GM12878 (cell line): ENCODE results near the gene PLCB2. TPM values are rescaled to one million over a fixed set of nuclear protein-coding genes. Genes with fewer than 3 reads are reported as not detected.

Experiments
- ATAC-seq: fragments of 200-7000 bp; cut with Tn5 transposase; 3 replicates; pipeline ENCODE4 v1.9.1; 2020; ENCODE audit warnings: mild to moderate bottlenecking, moderate library complexity
- BruUV-seq: library from RNA; stranded (reverse); fragments of 400-500 nt; replicated peaks from 2 replicates; lab custom pipeline; 2021; lab: Mats Ljungman, UMichigan
- CTCF ChIA-PET: fragments of 300-600 bp; sonication (Branson Sonifier 250); formaldehyde crosslinking; extraction: SDS; loops from one replicate; lab custom pipeline; 2021; ENCODE audit warnings: inconsistent platforms; lab: Yijun Ruan, JAX
- POLR2A ChIA-PET: fragments of 350-600 bp; formaldehyde crosslinking; extraction: SDS; loops from one replicate; lab custom pipeline; 2021; ENCODE audit warnings: inconsistent platforms; lab: Charles Lee
- RAD21 ChIA-PET: fragments of 300-600 bp; sonication (Branson Sonifier 250); formaldehyde crosslinking; loops from one replicate; lab custom pipeline; 2023; ENCODE audit warnings: antibody characterized with exemption; ENCODE audit not compliant: unreplicated experiment; lab: Charles Lee
- SMC1A ChIA-PET: fragments of 300-600 bp; sonication (Branson Sonifier 250); formaldehyde crosslinking; loops from one replicate; lab custom pipeline; 2023; ENCODE audit not compliant: unreplicated experiment, uncharacterized antibody; lab: Charles Lee
- DNase-seq: peaks from one replicate; pipeline ENCODE4 v3.0.0-alpha.2; 2011; ENCODE audit warnings: low read depth, low spot score
- FAIRE-seq: peaks from 3 replicates; lab custom pipeline; 2011; peaks lifted over from hg19 to GRCh38; lab: Jason Lieb, UNC
- H2AFZ ChIP-seq: 2 replicates; pipeline ENCODE4 v1.6.0; 2011; ENCODE audit warnings: low read depth, low read length, control low read depth; ENCODE audit not compliant: control insufficient read depth
- H3K27ac ChIP-seq: 2 replicates; pipeline ENCODE4 v1.5.1; 2011; ENCODE audit warnings: control low read depth; ENCODE audit not compliant: control insufficient read depth, insufficient read depth
- H3K27me3 ChIP-seq, 2 experiments: replicated peaks in 1 of 2; 2 replicates each; pipeline versions ENCODE4 v1.6.0 to v1.6.1; 2011; ENCODE audit warnings: low read length in 1 of 2; ENCODE audit not compliant: control insufficient read depth in 2 of 2, insufficient read depth in 2 of 2
- H3K36me3 ChIP-seq, 2 experiments: 2 replicates each; pipeline ENCODE4 v1.5.1; 2011; ENCODE audit warnings: low read length in 1 of 2; ENCODE audit not compliant: control insufficient read depth in 2 of 2, insufficient read depth in 2 of 2
- H3K4me1 ChIP-seq: 2 replicates; pipeline ENCODE4 v1.6.1; 2011; ENCODE audit warnings: mild to moderate bottlenecking, low read length, moderate library complexity, mixed read lengths; ENCODE audit not compliant: control insufficient read depth, insufficient read depth
- H3K4me2 ChIP-seq: 2 replicates; pipeline ENCODE4 v1.6.0; 2011; ENCODE audit warnings: control low read depth; ENCODE audit not compliant: control insufficient read depth, insufficient read depth
- H3K4me3 ChIP-seq: fragments of 200-600 bp; sonication (generic); 2 replicates; pipeline ENCODE4 v1.5.1; 2016
- H3K79me2 ChIP-seq: 2 replicates; pipeline ENCODE4 v1.6.0; 2011; ENCODE audit warnings: low read length; ENCODE audit not compliant: control insufficient read depth, insufficient read depth
- H3K9ac ChIP-seq: 2 replicates; pipeline ENCODE4 v1.8.0; 2011; ENCODE audit warnings: low read length, control low read depth, mixed read lengths; ENCODE audit not compliant: control insufficient read depth, insufficient read depth
- H3K9me3 ChIP-seq: replicated peaks from 3 replicates; pipeline ENCODE4 v1.5.1; 2011; ENCODE audit warnings: mild to moderate bottlenecking, low read length; ENCODE audit not compliant: control insufficient read depth, insufficient read depth
- H4K20me1 ChIP-seq: 2 replicates; pipeline ENCODE4 v1.6.0; 2011; ENCODE audit not compliant: control insufficient read depth, insufficient read depth
- BCLAF1 ChIP-seq: fragments of 450-650 bp; IDR thresholded peaks from 2 replicates; pipeline ENCODE4 v1.6.1; 2017; ENCODE audit warnings: antibody characterized with exemption, mild to moderate bottlenecking, moderate library complexity
- CBX5 ChIP-seq: sonication (generic); IDR thresholded peaks from 2 replicates; pipeline ENCODE4 v1.6.1; 2016; ENCODE audit warnings: low read depth, moderate library complexity, mild to moderate bottlenecking, inconsistent platforms
- CEBPZ ChIP-seq: fragments of 150-350 bp; IDR thresholded peaks from 2 replicates; pipeline ENCODE4 v1.6.1; 2016; ENCODE audit warnings: low read depth, low read length
- CHD1 ChIP-seq: IDR thresholded peaks from 2 replicates; pipeline ENCODE4 v1.6.1; 2012; ENCODE audit warnings: low read depth, low read length, improper control_type of control experiment
- CREM ChIP-seq: IDR thresholded peaks from 2 replicates; pipeline ENCODE4 v1.6.1; 2014; ENCODE audit warnings: antibody characterized with exemption, low read depth
- ESRRA ChIP-seq: IDR thresholded peaks from 2 replicates; pipeline ENCODE4 v1.6.1; 2012; ENCODE audit warnings: mild to moderate bottlenecking, low read length, improper control_type of control experiment
- MAX ChIP-seq: IDR thresholded peaks from 2 replicates; pipeline ENCODE4 v1.6.1; 2012; ENCODE audit warnings: low read depth, low read length, improper control_type of control experiment
- MTA2 ChIP-seq: fragments of 450-650 bp; IDR thresholded peaks from 2 replicates; pipeline ENCODE4 v1.6.1; 2016; ENCODE audit warnings: low read depth, mild to moderate bottlenecking, moderate library complexity
- POLR2A ChIP-seq: IDR thresholded peaks from 2 replicates; pipeline ENCODE4 v1.6.1; 2011; ENCODE audit warnings: low read depth, mild to moderate bottlenecking, low read length
- SIN3A ChIP-seq: IDR thresholded peaks from 2 replicates; pipeline ENCODE4 v1.6.1; 2012; ENCODE audit warnings: low read depth, low read length, improper control_type of control experiment
- TARDBP ChIP-seq: IDR thresholded peaks from 2 replicates; pipeline ENCODE4 v1.6.1; 2016; ENCODE audit warnings: borderline replicate concordance
- TCF3 ChIP-seq: IDR thresholded peaks from 2 replicates; pipeline ENCODE4 v1.6.1; 2012; ENCODE audit warnings: low read depth, mild to moderate bottlenecking, low read length, borderline replicate concordance; ENCODE audit not compliant: insufficient read depth
- YY1 ChIP-seq: IDR thresholded peaks from 2 replicates; pipeline ENCODE4 v1.6.1; 2011; ENCODE audit warnings: low read depth, mild to moderate bottlenecking, low read length
- ZBTB4 ChIP-seq: fragments of 450-650 bp; formaldehyde crosslinking; IDR thresholded peaks from 2 replicates; pipeline ENCODE4 v1.4.0; 2022; ENCODE audit warnings: mild to moderate bottlenecking, moderate library complexity
- WGBS: methylation state at CpG from one replicate; pipeline ENCODE4 v1.1.6; 2016; ENCODE audit warnings: low lambda C conversion rate; ENCODE audit not compliant: insufficient replicate concordance, insufficient coverage; ENCODE audit errors: missing lambda C conversion rate; 5-methylcytosine and 5-hydroxymethylcytosine counted together
- in situ Hi-C: fragments of 300-500 bp; cut with MboI; formaldehyde crosslinking; loops from 9 replicates; pipeline ENCODE4 v1.14.3; 2018; ENCODE audit warnings: mixed read lengths
- intact Hi-C: fragments of 100-400 bp; cut with micrococcal nuclease; formaldehyde crosslinking; loops from one replicate; pipeline ENCODE4 v1.14.2; 2022; ENCODE audit not compliant: unreplicated experiment
- polyA plus RNA-seq, 11 experiments: library from polyadenylated mRNA; depleted of rRNA in 4 of 11; unstranded in 6 of 11; stranded (reverse) in 5 of 11; fragments of >200 nt; fragmentation: Nextera tagmentation in 4 of 11; fragmentation: Illumina TruSeq in 1 of 11; extraction: Ambion mirVana in 4 of 11; extraction: Trizol in 1 of 11; gene quantifications; 1 replicate in 1 of 11; 2 replicates in 10 of 11; pipeline versions ENCODE4 v1.2.1 to v1.2.3, GENCODE V29; 2011 to 2016; ENCODE audit warnings: inconsistent platforms in 2 of 11, missing spikeins in 2 of 11, low read depth in 1 of 11
- total RNA-seq, 4 experiments: library from RNA; depleted of rRNA in 3 of 4; stranded (reverse); fragments of >200 nt in 3 of 4; fragmentation: Illumina TruSeq in 1 of 4; extraction: Trizol in 1 of 4; gene quantifications; 2 replicates each; pipeline versions ENCODE4 v1.2.1 to v1.2.3, GENCODE V29; 2013 to 2021

Gene PLCB2
- total and polyA plus RNA-seq, 10 of the 15 experiments (the other 5 are each of a cell fraction or from before 2014, with no cell fraction given), result 1.2 to 39.4 (median 10.7) TPM

GRCh38 chr15:40239404-40239692 is 68.4 kb downstream of the PLCB2 start:
- no peak overlapping the region; the same call in 1 of the 2 replicates for H3K4me3 ChIP-seq
- in situ Hi-C loops, result no loop called here
- no peak for FAIRE-seq
- H2AFZ ChIP-seq, result no peak overlapping the region
- peak overlapping the region; percentile 73 for H3K4me2 ChIP-seq
- intact Hi-C loops, result no loop called here
- DNase-seq, result no peak
- ChIA-PET POLR2A (no interaction called here), CTCF (interaction anchor here (0.9 to 2.2 kb wide), 7 partner anchors 10 to 194 kb away, joined by 3 to 15 read pairs (median 4); no protein-coding TSS in a partner anchor), RAD21 (interaction anchor here (0.8 to 1.7 kb wide), 4 partner anchors 22 to 194 kb away, joined by 3 to 6 read pairs (median 4); no protein-coding TSS in a partner anchor), SMC1A (interaction anchor here (1.3 to 1.5 kb wide), 2 partner anchors 29 to 193 kb away, joined by 4 to 7 read pairs; no protein-coding TSS in a partner anchor)
- no TSS peak for BruUV-seq
- no peaks in the 10 kb centered on the region for H3K36me3 ChIP-seq
- H3K9me3 ChIP-seq, result no peaks in the 10 kb centered on the region
- whole genome bisulfite sequencing, result 41% methylated on average over 5 of the region's 5 CpGs
- TF ChIP-seq MAX (no peak), ZBTB4 (CRISPR knock-in tag) (no peak), CBX5 (no peak), TARDBP (no peak), CEBPZ (no peak), TCF3 (no peak), POLR2A (no peak), CREM (no peak), ESRRA (no peak), MTA2 (no peak), CHD1 (no peak), YY1 (no peak), SIN3A (no peak), BCLAF1 (no peak)
- no peak overlapping the region for H3K9ac ChIP-seq
- peaks cover 10% of the 10 kb centered on the region for H3K4me1 ChIP-seq
- no peak for ATAC-seq
- H3K27me3 ChIP-seq, result no peaks in the 10 kb centered on the region; a peak in 1 of 4 replicates
- H3K79me2 ChIP-seq, result no peaks in the 10 kb centered on the region
- H4K20me1 ChIP-seq, result no peaks in the 10 kb centered on the region
- H3K27ac ChIP-seq, result no peak overlapping the region
